Limb (tissue), 2 donors: ENCODE results near the gene OR8D4.
"Not testable (repeated sequence)": the region's sequence is repeated elsewhere in the genome, so short reads cannot be mapped to it uniquely, and the experiment has no call there.

ENCODE experiments used
- DNase-seq, 2 donors: peaks; one replicate each; pipeline ENCODE4 v3.0.0-alpha.2; 2016; ENCODE audit errors: extremely low spot score in 2 of 2

The OR8D4 gene

GRCh38 chr11:123901867-123902266, at the start of gene OR8D4:
TSS of gene OR8D4 (plus strand) at chr11:123902167. CDS start at chr11:123906432, 4,265 bp downstream.
- no peak for DNase-seq

- no peak for DNase-seq
These were observed 49.6 kb upstream of the OR8D4 start for GRCh38 chr11:123852321-123852720.

GRCh38 chr11:123853038-123853437, 48.9 kb upstream of the OR8D4 start:
- DNase-seq, result no peak

GRCh38 chr11:123856444-123856843, 45.5 kb upstream of the OR8D4 start:
- DNase-seq, result no peak

- no peak for DNase-seq
These were observed 42.2 kb upstream of the OR8D4 start for GRCh38 chr11:123859731-123860130.

GRCh38 chr11:123865293-123865692, 36.7 kb upstream of the OR8D4 start:
- not testable (repeated sequence) for DNase-seq

GRCh38 chr11:123867795-123868194, 34.2 kb upstream of the OR8D4 start:
- DNase-seq, result not testable (repeated sequence)

- DNase-seq, result no peak
These were observed 21.1 kb upstream of the OR8D4 start for GRCh38 chr11:123880912-123881311.

GRCh38 chr11:123885570-123885969, 16.4 kb upstream of the OR8D4 start, which contains the start of gene TMEM225:
TSS of gene TMEM225 (minus strand) at chr11:123885670. CDS start at chr11:123885425, 245 bp downstream.
- no peak for DNase-seq

GRCh38 chr11:123892031-123892430, 9.9 kb upstream of the OR8D4 start:
- no peak for DNase-seq

- DNase-seq, result no peak
These were observed 2.2 kb upstream of the OR8D4 start for GRCh38 chr11:123899792-123900191.

GRCh38 chr11:123903932-123904331, 2.0 kb downstream of the OR8D4 start:
- DNase-seq, result no peak

- no peak for DNase-seq
These were observed 3.0 kb downstream of the OR8D4 start for GRCh38 chr11:123904932-123905331.

- DNase-seq, result no peak
These were observed 3.9 kb downstream of the OR8D4 start for GRCh38 chr11:123905826-123906225.

GRCh38 chr11:123920943-123921342, 19.0 kb downstream of the OR8D4 start:
- DNase-seq, result no peak

- no peak for DNase-seq
These were observed 22.1 kb downstream of the OR8D4 start for GRCh38 chr11:123924027-123924426.

GRCh38 chr11:123939317-123939716, 37.4 kb downstream of the OR8D4 start, which contains the start of gene OR4D5:
TSS of gene OR4D5 (plus strand) at chr11:123939617. CDS start at chr11:123939617, 0 bp downstream.
- DNase-seq, result no peak

GRCh38 chr11:123942413-123942812, 40.4 kb downstream of the OR8D4 start:
- DNase-seq, result no peak

- DNase-seq, result no peak
These were observed 41.8 kb downstream of the OR8D4 start, which contains the start of gene OR6T1 for GRCh38 chr11:123943738-123944137. TSS of gene OR6T1 (minus strand) at chr11:123943838. CDS start at chr11:123943838, 0 bp downstream.

- DNase-seq, result no peak
These were observed 43.2 kb downstream of the OR8D4 start for GRCh38 chr11:123945132-123945531.

- DNase-seq, result no peak
These were observed 54.8 kb downstream of the OR8D4 start for GRCh38 chr11:123956752-123957151.
